ENCODE data around the gene RFX6.

Gene RFX6

GRCh38 chr6:116881236-116881635 lies 4.2 kb downstream of the RFX6 start:
- no peak for TF ChIP-seq CTCF (IDR thresholded peaks at IDR 0.05; ENCODE audit: borderline replicate concordance, insufficient read depth, low read depth, low read length)
- H3K4me3 ChIP-seq (ENCODE audit: low read depth, low read length): no peak overlapping the region

GRCh38 chr6:116883005-116883404 lies 6.0 kb downstream of the RFX6 start:
- no peak overlapping the region for H3K4me3 ChIP-seq (ENCODE audit: low read depth, low read length)
- no peak for TF ChIP-seq CTCF (IDR thresholded peaks at IDR 0.05; ENCODE audit: borderline replicate concordance, insufficient read depth, low read depth, low read length)

- no peak for TF ChIP-seq CTCF (IDR thresholded peaks at IDR 0.05; ENCODE audit: borderline replicate concordance, insufficient read depth, low read depth, low read length)
- H3K4me3 ChIP-seq (ENCODE audit: low read depth, low read length): no peak overlapping the region
Observed at GRCh38 chr6:116884530-116884929, 7.5 kb downstream of the RFX6 start.

- no peak overlapping the region for H3K4me3 ChIP-seq (ENCODE audit: low read depth, low read length)
Observed at GRCh38 chr6:116887168-116887567, 10.1 kb downstream of the RFX6 start.

GRCh38 chr6:116887894-116888293 lies 10.9 kb downstream of the RFX6 start:
- H3K4me3 ChIP-seq (ENCODE audit: low read depth, low read length): no peak overlapping the region
- no peak for TF ChIP-seq CTCF (IDR thresholded peaks at IDR 0.05; ENCODE audit: borderline replicate concordance, insufficient read depth, low read depth, low read length)

More at GRCh38 chr6:116887168-116887567, 10.1 kb downstream of the RFX6 start:
- no peak for TF ChIP-seq CTCF (IDR thresholded peaks at IDR 0.05; ENCODE audit: borderline replicate concordance, insufficient read depth, low read depth, low read length)

- no peak overlapping the region for H3K4me3 ChIP-seq (ENCODE audit: low read depth, low read length)
- TF ChIP-seq CTCF (IDR thresholded peaks at IDR 0.05; ENCODE audit: borderline replicate concordance, insufficient read depth, low read depth, low read length): no peak
Observed at GRCh38 chr6:116888732-116889360, 11.8 kb downstream of the RFX6 start.

GRCh38 chr6:116894669-116895068 lies 17.6 kb downstream of the RFX6 start:
- no peak overlapping the region for H3K4me3 ChIP-seq (ENCODE audit: low read depth, low read length)
- TF ChIP-seq CTCF (IDR thresholded peaks at IDR 0.05; ENCODE audit: borderline replicate concordance, insufficient read depth, low read depth, low read length): no peak

All from GM12875 (cell line).